Astrocyte (in vitro differentiated cells and primary cell): ENCODE data around the gene TMEM8B.

Source experiments
- EZH2 ChIP-seq: IDR thresholded peaks from 2 replicates; pipeline ENCODE4 v1.6.1; 2012; ENCODE audit warnings: mild to moderate bottlenecking, low read length, inconsistent platforms; ENCODE audit not compliant: insufficient read depth
- TF ChIP-seq, protein P1 (sequence below): IDR thresholded peaks from 2 replicates; pipeline ENCODE4 v1.5.1; 2011; ENCODE audit warnings: low read depth, mild to moderate bottlenecking, inconsistent platforms, low read length, moderate library complexity; ENCODE audit not compliant: insufficient read depth

DNA sequence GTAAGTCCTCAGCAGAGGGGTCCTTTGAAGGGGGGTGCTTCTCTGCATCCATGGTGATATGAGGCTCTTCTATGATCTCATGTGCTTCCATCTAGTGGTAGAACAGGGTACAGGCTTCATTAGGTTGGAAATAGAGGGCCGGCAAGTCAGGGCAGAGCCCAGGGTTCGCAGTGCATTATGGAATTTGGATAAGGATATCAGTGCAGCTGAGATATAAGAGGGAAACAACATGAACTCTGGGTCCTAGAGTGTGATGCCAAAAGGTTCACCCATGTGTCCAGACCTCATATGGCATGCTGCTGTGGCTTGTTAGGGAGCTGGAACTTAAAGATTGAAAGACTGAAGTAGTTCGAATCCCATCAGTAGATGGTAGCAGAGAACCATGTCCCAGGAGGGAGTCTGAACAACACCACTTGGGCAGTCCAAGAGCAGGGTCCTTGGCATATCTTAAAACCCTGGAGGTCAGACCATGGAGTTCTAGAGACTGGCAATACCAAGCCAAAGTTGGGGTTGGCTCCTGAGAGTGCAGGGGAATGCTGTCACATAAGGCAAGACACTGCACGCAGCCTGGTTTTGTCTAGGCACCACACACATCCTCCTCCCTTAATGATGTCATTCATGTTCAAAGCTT, 2.8 kb upstream of the TMEM8B start:
- TF ChIP-seq, protein P1, sequence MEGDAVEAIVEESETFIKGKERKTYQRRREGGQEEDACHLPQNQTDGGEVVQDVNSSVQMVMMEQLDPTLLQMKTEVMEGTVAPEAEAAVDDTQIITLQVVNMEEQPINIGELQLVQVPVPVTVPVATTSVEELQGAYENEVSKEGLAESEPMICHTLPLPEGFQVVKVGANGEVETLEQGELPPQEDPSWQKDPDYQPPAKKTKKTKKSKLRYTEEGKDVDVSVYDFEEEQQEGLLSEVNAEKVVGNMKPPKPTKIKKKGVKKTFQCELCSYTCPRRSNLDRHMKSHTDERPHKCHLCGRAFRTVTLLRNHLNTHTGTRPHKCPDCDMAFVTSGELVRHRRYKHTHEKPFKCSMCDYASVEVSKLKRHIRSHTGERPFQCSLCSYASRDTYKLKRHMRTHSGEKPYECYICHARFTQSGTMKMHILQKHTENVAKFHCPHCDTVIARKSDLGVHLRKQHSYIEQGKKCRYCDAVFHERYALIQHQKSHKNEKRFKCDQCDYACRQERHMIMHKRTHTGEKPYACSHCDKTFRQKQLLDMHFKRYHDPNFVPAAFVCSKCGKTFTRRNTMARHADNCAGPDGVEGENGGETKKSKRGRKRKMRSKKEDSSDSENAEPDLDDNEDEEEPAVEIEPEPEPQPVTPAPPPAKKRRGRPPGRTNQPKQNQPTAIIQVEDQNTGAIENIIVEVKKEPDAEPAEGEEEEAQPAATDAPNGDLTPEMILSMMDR: peak; percentile 84
- no peak for TF ChIP-seq EZH2
